LoVo (cell line): ENCODE data around the gene GOLGA8B.
A peak's percentile ranks its signal among the peaks of the same experiment; 100 is the strongest.
"Not testable (repeated sequence)": the region's sequence is repeated elsewhere in the genome, so short reads cannot be mapped to it uniquely, and the experiment has no call there.

ENCODE experiments used
- DNase-seq: peaks from one replicate; pipeline ENCODE4 v3.0.0-alpha.2; 2016; ENCODE audit warnings: low spot score

Gene GOLGA8B

GRCh38 chr15:34598799-34599585 lies 15.5 kb upstream of the GOLGA8B start:
- DNase-seq = no peak

GRCh38 chr15:34597316-34597715 lies 13.9 kb upstream of the GOLGA8B start:
- no peak for DNase-seq

GRCh38 chr15:34594361-34594760 lies 10.9 kb upstream of the GOLGA8B start:
- no peak for DNase-seq

GRCh38 chr15:34591306-34591705 lies 7.9 kb upstream of the GOLGA8B start:
- no peak for DNase-seq

- peak; percentile 58 for DNase-seq
These were observed 4.7 kb upstream of the GOLGA8B start for GRCh38 chr15:34588046-34588674.

- DNase-seq = not testable (repeated sequence)
These were observed 2.5 kb upstream of the GOLGA8B start for GRCh38 chr15:34585966-34586365.

GRCh38 chr15:34584996-34585395 lies 1.5 kb upstream of the GOLGA8B start:
- no peak for DNase-seq

- no peak for DNase-seq
These were observed 848 bp upstream of the GOLGA8B start for GRCh38 chr15:34584330-34584668.

- peak; percentile 20 for DNase-seq
These were observed 735 bp downstream of the GOLGA8B start for GRCh38 chr15:34582461-34583371.

GRCh38 chr15:34581687-34582460 lies 1.6 kb downstream of the GOLGA8B start:
- DNase-seq = not testable (repeated sequence)

- DNase-seq = no peak
These were observed 2.4 kb downstream of the GOLGA8B start for GRCh38 chr15:34581043-34581365.

- not testable (repeated sequence) for DNase-seq
These were observed 3.0 kb downstream of the GOLGA8B start for GRCh38 chr15:34580251-34581042.

GRCh38 chr15:34578283-34578674 lies 5.2 kb downstream of the GOLGA8B start:
- no peak for DNase-seq

GRCh38 chr15:34577658-34578282 lies 5.7 kb downstream of the GOLGA8B start:
- DNase-seq = not testable (repeated sequence)

- not testable (repeated sequence) for DNase-seq
These were observed 8.4 kb downstream of the GOLGA8B start for GRCh38 chr15:34575035-34575434.

GRCh38 chr15:34572921-34573320 lies 10.5 kb downstream of the GOLGA8B start:
- not testable (repeated sequence) for DNase-seq

GRCh38 chr15:34572019-34572641 lies 11.3 kb downstream of the GOLGA8B start:
- not testable (repeated sequence) for DNase-seq

- DNase-seq = not testable (repeated sequence)
These were observed 13.6 kb downstream of the GOLGA8B start for GRCh38 chr15:34569670-34570396.

GRCh38 chr15:34567174-34567573 lies 16.3 kb downstream of the GOLGA8B start:
- DNase-seq = not testable (repeated sequence)
